Thoracic aorta (tissue), 2 donors: ENCODE results near the gene ADGRL4. TPM values are rescaled to one million over a fixed set of nuclear protein-coding genes. Genes with fewer than 3 reads are reported as not detected.

Source experiments
- ATAC-seq: fragments of 150-250 bp; one replicate; pipeline ENCODE4 v1.8.0; 2017; ENCODE audit warnings: low read depth; ENCODE audit not compliant: insufficient number of reproducible peaks, low FRiP score
- DNase-seq: peaks from one replicate; pipeline ENCODE4 v3.0.0-alpha.2; 2020; ENCODE audit warnings: low spot score
- H3K27ac ChIP-seq, 2 donors: fragments of 200-600 bp; sonication (generic); 1 replicate in 1 of 2; 2 replicates in 1 of 2; pipeline ENCODE4 v1.5.1; 2016; ENCODE audit warnings: mild to moderate bottlenecking in 2 of 2, moderate library complexity in 2 of 2
- H3K27me3 ChIP-seq: fragments of 200-600 bp; sonication (generic); replicated peaks from 2 replicates; pipeline ENCODE4 v1.6.0; 2016; ENCODE audit warnings: mild to moderate bottlenecking; ENCODE audit not compliant: insufficient read depth
- H3K36me3 ChIP-seq: fragments of 200-600 bp; sonication (generic); one replicate; pipeline ENCODE4 v1.5.1; 2016
- H3K4me1 ChIP-seq, 2 donors: fragments of 200-600 bp; sonication (generic); 1 replicate in 1 of 2; 2 replicates in 1 of 2; pipeline versions ENCODE4 v1.5.1 to v1.6.0; 2016; ENCODE audit warnings: low read depth in 2 of 2, mild to moderate bottlenecking in 1 of 2; ENCODE audit not compliant: control insufficient read depth in 1 of 2
- H3K4me3 ChIP-seq: fragments of 200-600 bp; sonication (generic); 2 replicates; pipeline ENCODE4 v1.5.1; 2016; ENCODE audit warnings: mild to moderate bottlenecking
- H3K9me3 ChIP-seq: fragments of 200-600 bp; sonication (generic); 2 replicates; pipeline ENCODE4 v1.5.1; 2016
- total RNA-seq, 2 donors: library from RNA; depleted of rRNA; stranded (reverse); fragments of >200 nt; gene quantifications; one replicate each; pipeline versions ENCODE4 v1.1.0 to v1.2.3, GENCODE V29; 2016
- TF ChIP-seq, protein P1 (sequence below): fragments of 200-600 bp; sonication (generic); IDR thresholded peaks from one replicate; pipeline ENCODE4 v1.5.1; 2019; ENCODE audit warnings: antibody characterized with exemption

Gene ADGRL4
- 10 to 100 TPM; 15.8 to 26.2 TPM for total RNA-seq

DNA sequence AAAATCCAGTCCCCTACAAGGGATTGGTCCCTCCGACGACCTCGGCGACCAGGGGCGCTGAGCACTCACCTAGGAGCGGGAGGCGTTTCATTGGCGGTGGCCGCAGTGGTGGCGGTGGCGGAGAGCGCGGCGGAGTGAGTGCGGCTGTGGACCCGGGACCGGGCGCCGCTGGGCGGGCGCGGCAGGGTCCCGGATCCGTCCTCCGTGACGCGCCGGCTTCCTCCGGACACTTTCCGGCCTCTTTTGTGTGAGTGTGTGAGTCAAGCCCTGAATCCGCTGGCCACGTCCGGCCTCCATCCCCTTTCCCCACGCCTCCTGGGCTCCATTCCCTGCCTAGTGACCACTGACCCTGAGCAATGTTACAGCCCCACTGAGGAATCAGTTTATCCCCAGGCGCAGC is at the start of gene ADGRL4:
TSS of gene ADGRL4 (minus strand) at position 167 of the 400 bp plus-strand sequence. CDS start at position 91, 76 bp downstream.
- Histone ChIP-seq H3K4me3 (peak within 1 kb of the TSS; percentile 52), H3K27ac (no peak within 1 kb of the TSS), H3K27me3 (no peaks in the 10 kb centered on the region), H3K36me3 (no peaks in the 10 kb centered on the region), H3K4me1 (no peaks in the 10 kb centered on the region), H3K9me3 (no peaks in the 10 kb centered on the region)
- ATAC-seq (no peak), DNase-seq (no peak)
- TF ChIP-seq, protein P1, sequence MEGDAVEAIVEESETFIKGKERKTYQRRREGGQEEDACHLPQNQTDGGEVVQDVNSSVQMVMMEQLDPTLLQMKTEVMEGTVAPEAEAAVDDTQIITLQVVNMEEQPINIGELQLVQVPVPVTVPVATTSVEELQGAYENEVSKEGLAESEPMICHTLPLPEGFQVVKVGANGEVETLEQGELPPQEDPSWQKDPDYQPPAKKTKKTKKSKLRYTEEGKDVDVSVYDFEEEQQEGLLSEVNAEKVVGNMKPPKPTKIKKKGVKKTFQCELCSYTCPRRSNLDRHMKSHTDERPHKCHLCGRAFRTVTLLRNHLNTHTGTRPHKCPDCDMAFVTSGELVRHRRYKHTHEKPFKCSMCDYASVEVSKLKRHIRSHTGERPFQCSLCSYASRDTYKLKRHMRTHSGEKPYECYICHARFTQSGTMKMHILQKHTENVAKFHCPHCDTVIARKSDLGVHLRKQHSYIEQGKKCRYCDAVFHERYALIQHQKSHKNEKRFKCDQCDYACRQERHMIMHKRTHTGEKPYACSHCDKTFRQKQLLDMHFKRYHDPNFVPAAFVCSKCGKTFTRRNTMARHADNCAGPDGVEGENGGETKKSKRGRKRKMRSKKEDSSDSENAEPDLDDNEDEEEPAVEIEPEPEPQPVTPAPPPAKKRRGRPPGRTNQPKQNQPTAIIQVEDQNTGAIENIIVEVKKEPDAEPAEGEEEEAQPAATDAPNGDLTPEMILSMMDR: no peak

DNA sequence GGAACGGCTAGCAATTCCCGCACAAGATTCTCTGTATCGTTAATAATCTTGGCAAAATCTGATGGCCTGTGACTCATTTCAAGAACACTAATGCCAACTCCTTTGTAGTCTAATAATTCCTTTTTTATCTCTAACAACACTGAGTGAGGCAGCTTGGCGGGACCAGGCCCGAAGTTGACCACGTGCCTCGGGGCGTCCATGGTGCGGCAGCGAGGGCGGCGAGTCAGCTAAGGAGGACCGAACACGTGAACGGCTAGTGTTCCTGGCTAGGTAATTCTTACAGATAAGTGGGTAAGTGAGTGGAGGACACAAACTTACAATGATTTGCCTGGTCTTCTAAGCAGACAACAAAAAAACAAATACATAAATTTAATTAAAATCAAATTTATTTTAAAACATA is 49.3 kb upstream of the ADGRL4 start:
- TF ChIP-seq, protein P1: no peak
- DNase-seq: no peak

DNA sequence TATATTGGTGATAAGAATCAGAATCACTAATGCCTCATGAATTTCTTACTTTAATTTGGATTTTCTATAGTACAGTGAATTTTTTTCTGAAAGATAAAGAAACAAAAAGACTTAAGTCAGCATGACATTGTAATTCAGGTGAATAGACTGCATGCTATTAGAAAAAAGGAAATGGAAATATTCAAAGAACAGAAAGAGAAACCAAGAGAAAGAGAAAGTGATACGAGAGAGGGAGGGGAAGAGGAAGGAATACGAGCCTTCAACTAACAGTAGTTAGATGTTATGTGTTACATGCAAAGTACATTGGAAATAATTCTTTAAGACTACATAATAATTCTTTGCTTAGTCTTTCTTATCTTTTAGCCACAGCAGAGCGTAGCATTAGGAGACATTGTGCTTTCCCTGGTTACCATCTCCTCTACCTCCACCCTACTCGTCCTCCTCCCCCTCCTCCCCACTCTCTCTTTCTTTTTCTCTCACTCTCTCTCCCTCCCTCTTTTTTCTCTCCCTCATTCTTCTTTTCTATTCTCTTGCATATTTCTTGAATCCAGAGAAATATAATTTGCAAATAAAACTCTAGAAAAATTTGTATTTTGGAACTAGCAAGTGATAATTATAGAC is 46.4 kb upstream of the ADGRL4 start:
- no peaks in the 10 kb centered on the region for H3K27me3 ChIP-seq
- no peak for ATAC-seq
- H3K9me3 ChIP-seq: peaks cover 4% of the 10 kb centered on the region
- DNase-seq: no peak
- H3K4me1 ChIP-seq: no peaks in the 10 kb centered on the region
- TF ChIP-seq, protein P1: no peak
- H3K4me3 ChIP-seq: peak overlapping the region; percentile 33
- H3K27ac ChIP-seq: no peak overlapping the region
- H3K36me3 ChIP-seq: no peaks in the 10 kb centered on the region

More for the DNA sequence above, 49.3 kb upstream of the ADGRL4 start:
- Histone ChIP-seq H3K4me3 (no peak overlapping the region), H3K4me1 (no peaks in the 10 kb centered on the region), H3K27me3 (no peaks in the 10 kb centered on the region), H3K36me3 (no peaks in the 10 kb centered on the region), H3K27ac (no peak overlapping the region), H3K9me3 (peaks cover 4% of the 10 kb centered on the region)
- no peak for ATAC-seq

DNA sequence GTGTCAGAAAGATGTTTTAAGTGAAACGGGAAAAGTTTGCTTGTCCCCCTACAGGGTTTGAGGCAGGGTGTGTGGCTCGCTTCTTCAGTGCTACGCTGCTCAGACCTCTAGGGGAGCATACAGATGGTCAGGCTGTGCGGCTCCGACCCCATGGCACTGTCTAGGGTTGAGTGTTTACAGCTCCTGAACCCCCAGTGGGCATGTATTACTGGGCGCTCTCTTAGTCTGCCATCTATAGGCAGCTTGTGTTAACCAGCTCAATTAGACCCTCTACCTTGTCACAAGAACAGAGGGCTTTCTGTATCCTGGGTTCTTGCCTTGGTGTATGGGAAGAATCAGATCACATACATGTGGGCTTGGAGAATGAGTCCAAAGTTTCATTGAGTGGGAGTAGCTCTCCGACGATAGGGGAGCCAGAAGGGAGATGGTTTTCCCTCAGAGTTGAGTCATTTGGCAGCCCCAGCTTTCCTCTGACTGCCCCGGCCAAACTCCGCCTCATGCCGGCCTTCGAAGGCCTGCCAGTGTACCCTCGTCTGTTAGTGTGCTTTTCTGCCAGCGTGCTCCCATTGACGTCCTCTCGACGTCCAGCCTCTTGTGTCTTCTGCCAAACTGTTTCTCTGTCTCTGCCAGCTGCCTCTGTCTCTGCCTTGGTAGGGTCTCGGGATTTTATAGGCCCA is 38.6 kb upstream of the ADGRL4 start:
- ATAC-seq (no peak), DNase-seq (no peak)
- no peaks in the 10 kb centered on the region for H3K9me3 ChIP-seq
- no peak overlapping the region for H3K4me3 ChIP-seq
- H3K27me3 ChIP-seq: no peaks in the 10 kb centered on the region
- TF ChIP-seq, protein P1: no peak
- no peak overlapping the region for H3K27ac ChIP-seq
- H3K36me3 ChIP-seq: no peaks in the 10 kb centered on the region
- no peaks in the 10 kb centered on the region for H3K4me1 ChIP-seq

DNA sequence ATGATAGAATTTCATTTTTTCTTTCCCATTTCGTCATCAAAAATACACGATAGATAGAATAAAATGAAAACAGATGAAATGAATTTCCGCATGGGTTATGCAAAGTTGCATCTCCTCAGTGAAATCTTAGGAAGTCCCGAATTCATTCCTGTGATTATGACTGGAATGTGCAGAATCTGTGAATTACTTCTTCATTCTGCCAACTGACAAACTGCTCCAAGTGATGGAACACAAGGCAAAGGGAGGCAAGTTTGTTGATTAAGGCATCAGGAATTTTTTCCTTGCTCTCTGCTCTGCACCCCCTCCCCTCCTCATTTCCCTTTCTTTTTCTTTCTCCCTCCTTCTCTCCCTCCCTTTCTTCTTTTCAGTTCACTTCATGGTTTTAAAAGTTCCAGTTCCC is 37.0 kb upstream of the ADGRL4 start:
- H3K4me1 ChIP-seq: no peaks in the 10 kb centered on the region
- H3K36me3 ChIP-seq: no peaks in the 10 kb centered on the region
- no peaks in the 10 kb centered on the region for H3K27me3 ChIP-seq
- no peaks in the 10 kb centered on the region for H3K9me3 ChIP-seq
- H3K4me3 ChIP-seq: no peak overlapping the region
- ATAC-seq: no peak
- no peak overlapping the region for H3K27ac ChIP-seq
- DNase-seq: no peak
- TF ChIP-seq, protein P1: no peak
